K562 (cell line): ENCODE measurements around the gene HSD17B12. TPM values are rescaled to one million over a fixed set of nuclear protein-coding genes. Genes with fewer than 3 reads are reported as not detected.

Source experiments
- ATAC-seq: fragments of 200-7000 bp; cut with Tn5 transposase; 3 replicates; pipeline ENCODE4 v1.9.1; 2020; ENCODE audit warnings: moderate library complexity
- BruUV-seq: library from RNA; stranded (reverse); fragments of 400-500 nt; replicated peaks from 2 replicates; lab custom pipeline; 2021; lab: Mats Ljungman, UMichigan
- CTCF ChIA-PET: fragments of 300-600 bp; formaldehyde crosslinking; extraction: SDS; loops from one replicate; lab custom pipeline; 2021; ENCODE audit warnings: low intra/inter-chr PET ratio; lab: Yijun Ruan, JAX
- POLR2A ChIA-PET: fragments of 300-600, 350-650 bp; sonication (Branson Sonifier 250); formaldehyde crosslinking; extraction: SDS; loops from one replicate; lab custom pipeline; 2021; ENCODE audit warnings: antibody characterized with exemption, inconsistent platforms; lab: Yijun Ruan, JAX
- DNase-seq, 4 experiments: peaks; one replicate each; pipeline versions ENCODE4 v3.0.0 to v3.0.0-alpha.2; 2011 to 2018; ENCODE audit warnings: low spot score in 3 of 4, mixed read lengths in 3 of 4; ENCODE audit errors: extremely low read depth in 1 of 4
- FAIRE-seq: peaks from 2 replicates; lab custom pipeline; 2011; peaks lifted over from hg19 to GRCh38; lab: Jason Lieb, UNC
- H2AFZ ChIP-seq: 2 replicates; pipeline ENCODE4 v1.6.0; 2011; ENCODE audit warnings: low read depth, low read length, control low read depth, inconsistent platforms
- H3K27ac ChIP-seq: fragments of 200-600 bp; 3 replicates; pipeline ENCODE4 v1.8.0; 2011; ENCODE audit warnings: low read depth, mild to moderate bottlenecking, control low read depth, inconsistent platforms, low read length, moderate library complexity, mixed read lengths; ENCODE audit errors: extremely low read depth
- H3K27me3 ChIP-seq, 2 experiments: fragments of 300-600 bp in 1 of 2; 2 replicates in 1 of 2; 3 replicates in 1 of 2; pipeline versions ENCODE4 v1.6.0 to v1.8.0; 2011; ENCODE audit warnings: inconsistent platforms in 2 of 2, low read length in 2 of 2, mild to moderate bottlenecking in 1 of 2, mixed read lengths in 1 of 2, moderate library complexity in 1 of 2; ENCODE audit not compliant: control insufficient read depth in 2 of 2, insufficient read depth in 2 of 2
- H3K36me3 ChIP-seq: fragments of 300-600 bp; 3 replicates; pipeline ENCODE4 v1.8.0; 2011; ENCODE audit warnings: mild to moderate bottlenecking, low read length, inconsistent platforms; ENCODE audit not compliant: control insufficient read depth, insufficient read depth
- H3K4me1 ChIP-seq, 2 experiments: fragments of 200-600 bp in 1 of 2; replicated peaks in 1 of 2; 2 replicates in 1 of 2; 3 replicates in 1 of 2; pipeline versions ENCODE4 v1.5.1 to v1.8.0; 2011; ENCODE audit warnings: inconsistent platforms in 2 of 2, low read length in 2 of 2, mild to moderate bottlenecking in 1 of 2, mixed read lengths in 1 of 2, moderate library complexity in 1 of 2; ENCODE audit not compliant: control insufficient read depth in 2 of 2, insufficient read depth in 2 of 2
- H3K4me2 ChIP-seq: 2 replicates; pipeline ENCODE4 v1.6.1; 2011; ENCODE audit warnings: low read length, control low read depth, inconsistent platforms, mixed read lengths; ENCODE audit not compliant: insufficient read depth
- H3K4me3 ChIP-seq: fragments of 200-600 bp; sonication (generic), shearing (Covaris generic); 2 replicates; pipeline ENCODE4 v1.5.1; 2016; ENCODE audit warnings: control low read depth, inconsistent platforms
- H3K79me2 ChIP-seq: fragments of 200-600 bp; 3 replicates; pipeline ENCODE4 v1.8.0; 2011; ENCODE audit warnings: low read length, inconsistent platforms; ENCODE audit not compliant: control insufficient read depth, insufficient read depth
- H3K9ac ChIP-seq, 2 experiments: 2 replicates each; pipeline versions ENCODE4 v1.6.0 to v1.6.1; 2011; ENCODE audit warnings: low read depth in 2 of 2, low read length in 2 of 2, control low read depth in 1 of 2, inconsistent platforms in 1 of 2, mild to moderate bottlenecking in 1 of 2, mixed read lengths in 1 of 2; ENCODE audit not compliant: insufficient read depth in 1 of 2
- H3K9me1 ChIP-seq: one replicate; pipeline ENCODE4 v1.6.0; 2011; ENCODE audit warnings: inconsistent platforms, mild to moderate bottlenecking, low read length, moderate library complexity; ENCODE audit not compliant: control insufficient read depth, insufficient read depth
- H3K9me3 ChIP-seq: replicated peaks from 2 replicates; pipeline ENCODE4 v1.5.1; 2011; ENCODE audit warnings: low read depth, low read length, inconsistent platforms; ENCODE audit not compliant: control insufficient read depth, insufficient read depth
- H4K20me1 ChIP-seq: replicated peaks from 2 replicates; pipeline ENCODE4 v1.6.1; 2011; ENCODE audit warnings: low read length, inconsistent platforms, mixed read lengths; ENCODE audit not compliant: control insufficient read depth, insufficient read depth
- C11orf30 ChIP-seq: fragments of 450-650 bp; IDR thresholded peaks from 2 replicates; pipeline ENCODE4 v1.6.1; 2016; ENCODE audit warnings: low read depth, mild to moderate bottlenecking
- CBX3 ChIP-seq, 2 experiments: IDR thresholded peaks; 1 replicate in 1 of 2; 2 replicates in 1 of 2; pipeline ENCODE4 v1.6.1; 2012; ENCODE audit warnings: inconsistent platforms in 2 of 2, low read length in 2 of 2, borderline replicate concordance in 1 of 2, control low read depth in 1 of 2
- HDAC3 ChIP-seq: fragments of 450-650 bp; IDR thresholded peaks from 2 replicates; pipeline ENCODE4 v1.6.1; 2018; ENCODE audit warnings: borderline replicate concordance, mild to moderate bottlenecking, moderate library complexity; ENCODE audit not compliant: partially characterized antibody
- HOXB6 ChIP-seq: fragments of 250-450 bp; sonication (Bioruptor Pico); IDR thresholded peaks from 2 replicates; pipeline ENCODE4 v1.5.1; 2022; ENCODE audit warnings: mild to moderate bottlenecking, borderline replicate concordance
- KHSRP ChIP-seq: fragments of 450-650 bp; IDR thresholded peaks from 2 replicates; pipeline ENCODE4 v1.6.1; 2017
- MAFF ChIP-seq: IDR thresholded peaks from 2 replicates; pipeline ENCODE4 v1.6.1; 2012; ENCODE audit warnings: low read length, improper control_type of control experiment
- MAFG ChIP-seq: fragments of 450-650 bp; conservative IDR thresholded peaks from 2 replicates; pipeline ENCODE4 v1.6.1; 2016; ENCODE audit warnings: missing genetic modification characterization, missing compliant biosample characterization
- PHF21A ChIP-seq: fragments of 450-650 bp; IDR thresholded peaks from 2 replicates; pipeline ENCODE4 v1.6.1; 2017; ENCODE audit warnings: low read depth, borderline replicate concordance
- ZC3H4 ChIP-seq: sonication (generic); formaldehyde crosslinking; IDR thresholded peaks from 2 replicates; pipeline ENCODE4 v1.9.0; 2021; ENCODE audit warnings: missing genetic modification reagents, borderline replicate concordance
- ZFPM2 ChIP-seq: fragments of 250-450 bp; sonication (Bioruptor Pico); IDR thresholded peaks from 2 replicates; pipeline ENCODE4 v1.5.1; 2022; ENCODE audit warnings: mild to moderate bottlenecking
- ZNF316 ChIP-seq: fragments of 450-650 bp; IDR thresholded peaks from 2 replicates; pipeline ENCODE4 v1.6.1; 2016
- ZNF57 ChIP-seq: fragments of 450-650 bp; formaldehyde crosslinking; IDR thresholded peaks from 2 replicates; pipeline ENCODE4 v1.4.0; 2020; ENCODE audit warnings: mild to moderate bottlenecking, moderate library complexity
- ZNF785 ChIP-seq: fragments of 250-450 bp; sonication (Bioruptor Pico); IDR thresholded peaks from 2 replicates; pipeline ENCODE4 v1.4.0; 2020; ENCODE audit warnings: mild to moderate bottlenecking
- WGBS: fragments of 100-300 bp; shearing (Covaris generic); methylation state at CpG from one replicate; pipeline ENCODE4 v1.1.6; 2016; ENCODE audit warnings: low coverage, mixed read lengths; ENCODE audit not compliant: insufficient coverage; ENCODE audit errors: missing lambda C conversion rate; 5-methylcytosine and 5-hydroxymethylcytosine counted together
- in situ Hi-C: fragments of 300-500 bp; cut with MboI; formaldehyde crosslinking; loops from 4 replicates; pipeline ENCODE4 v1.15.0; 2018; ENCODE audit warnings: inconsistent platforms, mixed read lengths
- intact Hi-C: fragments of 100-400 bp; cut with micrococcal nuclease; formaldehyde crosslinking; loops from 2 replicates; pipeline ENCODE4 v1.14.2; 2022
- polyA plus RNA-seq, 8 experiments: library from polyadenylated mRNA; depleted of rRNA in 4 of 8; stranded (reverse) in 5 of 8; unstranded in 3 of 8; fragments of >200 nt; fragmentation: Nextera tagmentation in 2 of 8; fragmentation: Illumina TruSeq in 1 of 8; extraction: Ambion mirVana in 2 of 8; extraction: Trizol in 1 of 8; gene quantifications; 2 replicates each; pipeline versions ENCODE4 v1.2.1 to v1.2.3, GENCODE V29; 2011 to 2014; ENCODE audit warnings: inconsistent platforms in 1 of 8, missing spikeins in 1 of 8
- total RNA-seq, 7 experiments: library from RNA; depleted of rRNA in 6 of 7; stranded (reverse); fragments of >200 nt in 6 of 7; fragmentation: Illumina TruSeq in 2 of 7; extraction: Trizol in 2 of 7; gene quantifications; 2 replicates each; pipeline versions ENCODE4 v1.2.1 to v1.2.3, GENCODE V29; 2011 to 2021; ENCODE audit warnings: low replicate concordance in 1 of 7
- TF ChIP-seq, protein P1 (sequence below): sonication (generic); formaldehyde crosslinking; IDR thresholded peaks from 2 replicates; pipeline ENCODE4 v1.8.0; 2022; ENCODE audit warnings: missing genetic modification reagents, mild to moderate bottlenecking, borderline replicate concordance
- TF ChIP-seq, protein P2 (sequence below): fragments of 450-650 bp; formaldehyde crosslinking; IDR thresholded peaks from 2 replicates; pipeline ENCODE4 v1.4.0; 2022; ENCODE audit warnings: missing genetic modification characterization
- TF ChIP-seq, protein P3 (sequence below): fragments of 250-450 bp; sonication (Bioruptor Pico); IDR thresholded peaks from 2 replicates; pipeline ENCODE4 v1.4.0; 2020

Gene HSD17B12
- total and polyA plus RNA-seq, 9 of the 15 experiments (the other 6 are each of a cell fraction or from before 2014, with no cell fraction given) = 9.1 to 34.5 (median 23.3) TPM

DNA sequence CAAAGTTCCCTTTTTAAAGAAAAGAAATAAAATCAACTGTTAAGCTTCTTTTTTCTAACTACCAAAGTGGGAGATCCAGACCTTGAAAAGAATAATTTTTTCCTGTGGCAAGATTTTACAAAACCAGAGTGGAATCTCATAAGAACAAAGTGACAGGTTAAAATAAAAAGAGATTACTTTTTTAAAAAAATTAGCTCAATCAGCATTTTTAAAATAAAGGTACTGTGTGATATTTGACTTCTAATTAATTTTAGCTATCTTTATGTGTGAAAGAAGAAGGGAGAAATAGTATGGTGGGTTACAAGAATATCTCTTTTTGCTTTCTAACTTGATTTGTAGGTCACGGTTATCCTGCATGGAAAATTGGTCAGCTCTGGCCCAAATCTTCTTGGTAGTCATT is 107.3 kb downstream of the HSD17B12 start:
- Histone ChIP-seq H3K4me3 (no peak overlapping the region), H4K20me1 (no peaks in the 10 kb centered on the region), H3K79me2 (no peaks in the 10 kb centered on the region), H3K36me3 (no peaks in the 10 kb centered on the region), H3K27ac (no peak overlapping the region), H3K9me3 (peaks cover 10% of the 10 kb centered on the region), H3K9me1 (no peaks in the 10 kb centered on the region), H3K27me3 (no peaks in the 10 kb centered on the region), H3K4me2 (no peak overlapping the region), H3K4me1 (no peaks in the 10 kb centered on the region), H2AFZ (no peak overlapping the region), H3K9ac (no peak overlapping the region)
- BruUV-seq = no TSS peak
- whole genome bisulfite sequencing = 35% methylated on average over 1 of the region's 1 CpG
- CTCF ChIA-PET = no interaction called here
- intact Hi-C loops (no loop called here), in situ Hi-C loops (no loop called here)
- no peak for ATAC-seq
- POLR2A ChIA-PET = interaction anchor here (0.6 to 0.8 kb wide), 2 partner anchors 12 to 23 kb away, joined by 3 to 4 read pairs; no protein-coding TSS in a partner anchor
- no peak for DNase-seq
- FAIRE-seq = no peak
- TF ChIP-seq CBX3 (IDR thresholded peaks at IDR 0.05; ENCODE audit: borderline replicate concordance in 1 of 2, low read length in 2 of 2) (no peak), ZNF316 (peak; percentile 90), KHSRP (no peak), ZNF57 (CRISPR knock-in tag) (no peak), PHF21A (no peak), C11orf30 (peak; percentile 84), ZC3H4 (no peak), ZNF785 (no peak), ZFPM2 (no peak), MAFG (tag) (peak; percentile 88), HDAC3 (no peak), MAFF (peak; percentile 76), HOXB6 (no peak)
- TF ChIP-seq, protein P1, sequence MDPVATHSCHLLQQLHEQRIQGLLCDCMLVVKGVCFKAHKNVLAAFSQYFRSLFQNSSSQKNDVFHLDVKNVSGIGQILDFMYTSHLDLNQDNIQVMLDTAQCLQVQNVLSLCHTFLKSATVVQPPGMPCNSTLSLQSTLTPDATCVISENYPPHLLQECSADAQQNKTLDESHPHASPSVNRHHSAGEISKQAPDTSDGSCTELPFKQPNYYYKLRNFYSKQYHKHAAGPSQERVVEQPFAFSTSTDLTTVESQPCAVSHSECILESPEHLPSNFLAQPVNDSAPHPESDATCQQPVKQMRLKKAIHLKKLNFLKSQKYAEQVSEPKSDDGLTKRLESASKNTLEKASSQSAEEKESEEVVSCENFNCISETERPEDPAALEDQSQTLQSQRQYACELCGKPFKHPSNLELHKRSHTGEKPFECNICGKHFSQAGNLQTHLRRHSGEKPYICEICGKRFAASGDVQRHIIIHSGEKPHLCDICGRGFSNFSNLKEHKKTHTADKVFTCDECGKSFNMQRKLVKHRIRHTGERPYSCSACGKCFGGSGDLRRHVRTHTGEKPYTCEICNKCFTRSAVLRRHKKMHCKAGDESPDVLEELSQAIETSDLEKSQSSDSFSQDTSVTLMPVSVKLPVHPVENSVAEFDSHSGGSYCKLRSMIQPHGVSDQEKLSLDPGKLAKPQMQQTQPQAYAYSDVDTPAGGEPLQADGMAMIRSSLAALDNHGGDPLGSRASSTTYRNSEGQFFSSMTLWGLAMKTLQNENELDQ = no peak
- TF ChIP-seq, protein P2, sequence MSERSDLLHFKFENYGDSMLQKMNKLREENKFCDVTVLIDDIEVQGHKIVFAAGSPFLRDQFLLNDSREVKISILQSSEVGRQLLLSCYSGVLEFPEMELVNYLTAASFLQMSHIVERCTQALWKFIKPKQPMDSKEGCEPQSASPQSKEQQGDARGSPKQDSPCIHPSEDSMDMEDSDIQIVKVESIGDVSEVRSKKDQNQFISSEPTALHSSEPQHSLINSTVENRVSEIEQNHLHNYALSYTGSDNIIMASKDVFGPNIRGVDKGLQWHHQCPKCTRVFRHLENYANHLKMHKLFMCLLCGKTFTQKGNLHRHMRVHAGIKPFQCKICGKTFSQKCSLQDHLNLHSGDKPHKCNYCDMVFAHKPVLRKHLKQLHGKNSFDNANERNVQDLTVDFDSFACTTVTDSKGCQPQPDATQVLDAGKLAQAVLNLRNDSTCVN (CRISPR knock-in tag) = no peak
- TF ChIP-seq, protein P3, sequence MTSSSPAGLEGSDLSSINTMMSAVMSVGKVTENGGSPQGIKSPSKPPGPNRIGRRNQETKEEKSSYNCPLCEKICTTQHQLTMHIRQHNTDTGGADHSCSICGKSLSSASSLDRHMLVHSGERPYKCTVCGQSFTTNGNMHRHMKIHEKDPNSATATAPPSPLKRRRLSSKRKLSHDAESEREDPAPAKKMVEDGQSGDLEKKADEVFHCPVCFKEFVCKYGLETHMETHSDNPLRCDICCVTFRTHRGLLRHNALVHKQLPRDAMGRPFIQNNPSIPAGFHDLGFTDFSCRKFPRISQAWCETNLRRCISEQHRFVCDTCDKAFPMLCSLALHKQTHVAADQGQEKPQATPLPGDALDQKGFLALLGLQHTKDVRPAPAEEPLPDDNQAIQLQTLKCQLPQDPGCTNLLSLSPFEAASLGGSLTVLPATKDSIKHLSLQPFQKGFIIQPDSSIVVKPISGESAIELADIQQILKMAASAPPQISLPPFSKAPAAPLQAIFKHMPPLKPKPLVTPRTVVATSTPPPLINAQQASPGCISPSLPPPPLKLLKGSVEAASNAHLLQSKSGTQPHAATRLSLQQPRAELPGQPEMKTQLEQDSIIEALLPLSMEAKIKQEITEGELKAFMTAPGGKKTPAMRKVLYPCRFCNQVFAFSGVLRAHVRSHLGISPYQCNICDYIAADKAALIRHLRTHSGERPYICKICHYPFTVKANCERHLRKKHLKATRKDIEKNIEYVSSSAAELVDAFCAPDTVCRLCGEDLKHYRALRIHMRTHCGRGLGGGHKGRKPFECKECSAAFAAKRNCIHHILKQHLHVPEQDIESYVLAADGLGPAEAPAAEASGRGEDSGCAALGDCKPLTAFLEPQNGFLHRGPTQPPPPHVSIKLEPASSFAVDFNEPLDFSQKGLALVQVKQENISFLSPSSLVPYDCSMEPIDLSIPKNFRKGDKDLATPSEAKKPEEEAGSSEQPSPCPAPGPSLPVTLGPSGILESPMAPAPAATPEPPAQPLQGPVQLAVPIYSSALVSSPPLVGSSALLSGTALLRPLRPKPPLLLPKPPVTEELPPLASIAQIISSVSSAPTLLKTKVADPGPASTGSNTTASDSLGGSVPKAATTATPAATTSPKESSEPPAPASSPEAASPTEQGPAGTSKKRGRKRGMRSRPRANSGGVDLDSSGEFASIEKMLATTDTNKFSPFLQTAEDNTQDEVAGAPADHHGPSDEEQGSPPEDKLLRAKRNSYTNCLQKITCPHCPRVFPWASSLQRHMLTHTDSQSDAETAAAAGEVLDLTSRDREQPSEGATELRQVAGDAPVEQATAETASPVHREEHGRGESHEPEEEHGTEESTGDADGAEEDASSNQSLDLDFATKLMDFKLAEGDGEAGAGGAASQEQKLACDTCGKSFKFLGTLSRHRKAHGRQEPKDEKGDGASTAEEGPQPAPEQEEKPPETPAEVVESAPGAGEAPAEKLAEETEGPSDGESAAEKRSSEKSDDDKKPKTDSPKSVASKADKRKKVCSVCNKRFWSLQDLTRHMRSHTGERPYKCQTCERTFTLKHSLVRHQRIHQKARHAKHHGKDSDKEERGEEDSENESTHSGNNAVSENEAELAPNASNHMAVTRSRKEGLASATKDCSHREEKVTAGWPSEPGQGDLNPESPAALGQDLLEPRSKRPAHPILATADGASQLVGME = no peak
